Progenitor cell of endocrine pancreas (in vitro differentiated cells): ENCODE results near the gene SOHLH1. TPM values are rescaled to one million over a fixed set of nuclear protein-coding genes. Genes with fewer than 3 reads are reported as not detected.

Experiments used
- DNase-seq: peaks from one replicate; pipeline ENCODE4 v3.0.0; 2021; ENCODE audit warnings: low spot score; ENCODE audit not compliant: unreplicated experiment
- H3K27ac Mint-ChIP-seq: 2 replicates; pipeline ENCODE4 v1.8.0; 2021; ENCODE audit warnings: mild to moderate bottlenecking, moderate library complexity, mixed read lengths
- H3K27me3 Mint-ChIP-seq: 2 replicates; pipeline ENCODE4 v1.8.0; 2021; ENCODE audit warnings: mixed read lengths
- H3K36me3 Mint-ChIP-seq: 2 replicates; pipeline ENCODE4 v1.8.0; 2022; ENCODE audit warnings: mixed read lengths; ENCODE audit not compliant: insufficient read depth
- H3K4me1 Mint-ChIP-seq: 2 replicates; pipeline ENCODE4 v1.8.0; 2021; ENCODE audit warnings: low read depth, mixed read lengths
- H3K4me3 Mint-ChIP-seq: 2 replicates; pipeline ENCODE4 v1.8.0; 2021; ENCODE audit warnings: low read depth, mild to moderate bottlenecking, moderate library complexity, mixed read lengths
- H3K9me3 Mint-ChIP-seq: 2 replicates; pipeline ENCODE4 v1.8.0; 2021; ENCODE audit warnings: low read depth, mixed read lengths
- CTCF ChIP-seq: fragments of 200-600 bp; sonication (generic); IDR thresholded peaks from one replicate; pipeline ENCODE4 v1.5.0; 2021; ENCODE audit warnings: antibody characterized with exemption, mild to moderate bottlenecking; ENCODE audit not compliant: unreplicated experiment
- total RNA-seq: library from RNA; stranded (reverse); gene quantifications from 2 replicates; pipeline ENCODE4 v1.2.1, GENCODE V29; 2021

The SOHLH1 gene
- total RNA-seq, 1 donor from 2014 or later, result not detected

DNA sequence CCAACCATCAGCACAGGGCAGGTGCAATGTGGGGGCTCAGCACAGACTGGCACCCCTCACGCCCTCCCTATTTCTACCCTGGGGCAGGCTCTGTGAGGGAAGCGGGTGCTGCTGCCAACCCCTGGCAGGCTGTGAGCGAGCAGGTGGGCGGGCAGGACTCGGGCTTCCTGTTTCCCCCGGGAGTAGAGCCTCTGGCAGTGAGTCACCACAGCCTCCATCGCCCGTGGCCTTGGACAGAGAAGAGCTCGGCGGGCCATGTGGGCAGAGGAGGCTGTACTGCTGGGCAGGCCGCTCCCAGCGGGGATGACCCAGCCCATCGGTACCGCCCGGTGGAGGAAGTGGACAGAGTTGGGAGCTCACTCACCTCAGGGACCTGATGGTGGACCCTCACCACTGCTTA is 19.3 kb upstream of the SOHLH1 start:
- Mint-ChIP-seq H3K27ac (no peak overlapping the region), H3K27me3 (peaks cover 33% of the 10 kb centered on the region), H3K9me3 (no peaks in the 10 kb centered on the region)

DNA sequence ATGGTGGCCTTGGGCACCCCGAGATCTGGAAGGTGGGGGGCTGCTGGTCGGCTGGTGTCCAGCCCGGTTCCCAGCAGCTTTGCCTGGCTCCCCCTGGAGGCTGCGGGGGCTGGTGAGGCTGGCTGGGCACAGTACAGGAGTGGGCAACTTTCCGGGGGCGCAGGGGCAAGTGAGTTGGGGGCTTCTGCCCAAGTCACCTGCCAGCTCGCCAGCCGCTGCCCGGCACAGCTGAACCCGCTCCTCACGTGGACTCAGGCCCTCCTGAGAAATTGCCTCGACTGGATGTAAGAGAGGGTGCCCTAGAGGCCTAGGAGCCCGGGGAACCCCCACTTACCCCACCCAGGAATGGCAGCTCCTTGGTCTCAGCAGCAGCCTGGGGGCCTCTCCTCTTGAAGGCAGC is 18.1 kb upstream of the SOHLH1 start:
- Mint-ChIP-seq H3K4me1 (no peaks in the 10 kb centered on the region), H3K27ac (no peak overlapping the region), H3K9me3 (no peaks in the 10 kb centered on the region), H3K27me3 (peaks cover 39% of the 10 kb centered on the region), H3K36me3 (no peaks in the 10 kb centered on the region), H3K4me3 (no peak overlapping the region)
- DNase-seq, result no peak
- TF ChIP-seq CTCF, result no peak

More for the DNA sequence above, 19.3 kb upstream of the SOHLH1 start:
- DNase-seq, result no peak
- H3K4me1 Mint-ChIP-seq, result no peaks in the 10 kb centered on the region
- TF ChIP-seq CTCF, result no peak
- H3K36me3 Mint-ChIP-seq, result no peaks in the 10 kb centered on the region
- no peak overlapping the region for H3K4me3 Mint-ChIP-seq

DNA sequence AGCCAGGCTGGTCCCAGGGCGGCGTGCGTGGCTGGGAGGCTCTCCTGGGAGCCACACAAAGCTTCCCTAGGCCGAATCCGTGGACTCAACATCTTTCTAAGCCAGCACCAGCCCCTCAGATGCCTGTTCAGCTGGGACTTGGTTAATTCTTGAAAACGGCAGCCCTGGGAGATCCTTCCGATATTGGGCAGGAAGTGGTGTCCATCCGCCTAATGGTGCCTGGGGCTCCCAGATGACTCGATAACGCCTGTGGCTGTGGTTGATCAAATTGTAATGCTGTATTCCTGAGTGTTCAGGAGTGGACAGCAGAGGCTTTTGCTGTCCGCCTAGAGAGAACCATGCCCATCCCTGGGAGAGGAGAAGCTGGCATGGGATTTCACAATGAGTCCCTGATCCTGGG is 16.8 kb upstream of the SOHLH1 start:
- no peak for DNase-seq
- no peak overlapping the region for H3K4me3 Mint-ChIP-seq
- no peaks in the 10 kb centered on the region for H3K4me1 Mint-ChIP-seq
- no peaks in the 10 kb centered on the region for H3K9me3 Mint-ChIP-seq
- no peak for TF ChIP-seq CTCF
- peaks cover 47% of the 10 kb centered on the region for H3K27me3 Mint-ChIP-seq
- H3K36me3 Mint-ChIP-seq, result no peaks in the 10 kb centered on the region
- H3K27ac Mint-ChIP-seq, result no peak overlapping the region

DNA sequence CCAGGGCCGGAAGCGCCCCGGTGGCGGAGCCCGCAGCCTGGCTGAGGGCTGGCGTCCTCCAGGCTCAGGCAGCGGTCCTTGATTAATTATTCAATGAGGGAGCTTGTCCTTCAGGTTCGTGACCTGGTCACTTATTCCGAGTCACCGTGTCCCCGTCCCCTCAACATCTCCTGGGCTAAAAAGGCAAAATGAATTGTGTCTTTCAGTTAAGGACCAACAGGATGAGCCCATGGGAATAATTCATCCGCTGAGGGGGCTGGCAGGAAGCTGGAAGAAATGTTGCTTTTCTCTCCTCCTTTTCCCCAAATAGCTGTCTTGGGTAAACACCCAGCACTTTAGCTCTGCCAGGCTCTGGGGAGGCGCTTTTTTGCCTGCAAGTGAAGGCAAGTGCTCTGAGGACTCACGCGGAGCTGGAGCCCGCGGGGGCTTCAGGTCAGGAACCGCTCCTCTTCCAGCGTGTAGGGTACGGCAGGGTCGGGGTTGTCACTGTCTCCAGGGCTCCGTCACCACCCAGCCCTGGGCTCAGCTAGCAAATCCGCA is 15.8 kb upstream of the SOHLH1 start:
- DNase-seq, result no peak
- H3K27ac Mint-ChIP-seq, result no peak overlapping the region
- H3K27me3 Mint-ChIP-seq, result peaks cover 56% of the 10 kb centered on the region
- no peaks in the 10 kb centered on the region for H3K36me3 Mint-ChIP-seq
- no peaks in the 10 kb centered on the region for H3K4me1 Mint-ChIP-seq
- no peak for TF ChIP-seq CTCF
- no peak overlapping the region for H3K4me3 Mint-ChIP-seq
- H3K9me3 Mint-ChIP-seq, result no peaks in the 10 kb centered on the region

DNA sequence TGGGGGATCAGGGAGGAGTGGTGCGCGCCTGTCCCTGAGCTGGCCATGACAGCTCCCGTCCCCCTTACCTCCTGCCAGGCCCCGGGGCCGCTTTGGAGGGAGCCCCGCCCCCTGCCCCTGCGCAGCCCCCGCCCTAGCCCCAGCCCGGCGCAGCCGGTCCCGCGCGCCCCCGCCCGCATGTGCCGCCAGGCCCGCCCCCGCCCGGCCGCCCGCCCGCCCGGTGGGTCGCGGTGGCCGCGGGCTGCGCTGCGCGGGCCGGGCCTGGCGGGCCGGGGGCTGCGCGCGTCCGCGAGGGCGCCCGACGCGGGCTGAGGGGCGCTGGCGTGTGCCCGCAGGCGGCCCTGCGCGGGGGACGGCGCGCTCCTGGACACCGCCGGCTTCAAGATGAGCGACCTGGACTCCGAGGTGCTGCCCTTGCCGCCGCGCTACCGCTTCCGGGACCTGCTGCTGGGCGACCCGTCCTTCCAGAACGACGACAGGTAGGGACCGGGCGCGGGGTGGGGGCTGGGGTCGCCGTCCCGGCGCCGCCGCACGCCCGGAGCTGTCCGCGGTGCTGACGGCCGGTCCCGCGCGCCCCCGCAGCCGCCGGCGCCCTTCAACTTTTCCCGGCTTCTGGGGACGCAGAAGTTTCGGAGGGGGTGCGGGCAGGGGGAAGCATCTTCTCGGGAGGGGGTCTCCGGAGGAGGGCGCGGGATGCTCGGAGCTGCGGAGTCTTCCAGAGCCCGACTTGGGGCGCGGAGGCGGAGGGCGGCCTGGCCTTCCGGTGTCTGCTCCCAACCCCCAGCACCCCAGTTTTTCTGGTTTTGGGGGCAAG is 15.2 kb upstream of the SOHLH1 start:
- Mint-ChIP-seq H3K27ac (no peak overlapping the region), H3K36me3 (no peaks in the 10 kb centered on the region), H3K4me3 (no peak overlapping the region), H3K27me3 (peaks cover 63% of the 10 kb centered on the region), H3K9me3 (no peaks in the 10 kb centered on the region), H3K4me1 (no peaks in the 10 kb centered on the region)
- DNase-seq, result peak; percentile 64
- no peak for TF ChIP-seq CTCF
